ENCODE measurements around the gene POR. TPM values are rescaled to one million over a fixed set of nuclear protein-coding genes. Genes with fewer than 3 reads are reported as not detected.

The POR gene
- total and polyA plus RNA-seq, 12 donors = 37.3 to 203 (median 65.5) TPM

DNA sequence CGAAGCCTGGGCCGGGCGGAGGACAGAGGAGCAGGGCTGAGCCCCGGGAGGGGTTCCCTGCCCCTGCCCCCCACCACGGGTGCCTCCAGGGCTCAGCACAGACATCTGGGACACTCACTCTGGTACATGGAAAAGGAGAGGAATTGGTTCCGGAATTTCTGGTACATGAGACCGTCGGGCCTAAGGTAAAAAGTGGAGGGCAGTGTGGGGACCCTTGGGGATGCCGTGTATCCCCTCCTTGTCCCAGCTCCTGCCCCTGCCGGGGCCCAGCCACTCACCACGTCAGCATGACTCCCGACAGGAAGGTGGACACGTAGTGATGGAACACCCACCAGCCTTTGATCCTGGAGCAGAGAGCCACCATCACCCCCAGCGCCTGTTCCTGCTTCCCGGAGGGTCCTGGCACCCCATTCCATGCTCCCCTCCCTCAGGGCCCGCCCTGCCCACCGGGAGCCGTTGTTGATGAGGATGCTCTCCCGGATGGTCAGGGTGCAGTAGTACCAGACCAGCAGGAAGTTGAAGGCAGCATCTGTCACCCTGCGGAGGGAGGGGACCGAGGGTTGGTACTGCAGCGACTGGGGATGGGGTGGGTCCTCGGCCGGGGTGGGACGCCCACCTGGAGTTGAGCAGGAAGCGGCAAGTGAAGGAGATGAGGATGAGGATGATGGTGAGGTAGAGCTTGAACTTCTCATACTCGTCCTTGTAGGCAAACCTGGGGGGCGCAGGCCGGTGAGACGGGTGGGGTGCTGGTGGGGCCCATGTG, 73.0 kb downstream of the POR start:
- H3K36me3 ChIP-seq = peaks cover 0 to 60% (median 44%) of the 10 kb centered on the region in 9 donors
- DNase-seq = no peak
- peaks cover 8 to 48% (median 26%) of the 10 kb centered on the region in 9 donors for H3K4me1 ChIP-seq
- no peaks in the 10 kb centered on the region for H3K9me3 ChIP-seq
- intact Hi-C loops (cut with DNase I) = loop anchor here in 2 of 10 donors (5.0 kb wide), 1 partner anchor 41 kb away; no protein-coding TSS in a partner anchor
- H3K27ac ChIP-seq = peak overlapping the region in 5 of 10 donors; percentile 25 to 56 (median 44)
- WGBS, 2 donors = 87 to 90% methylated on average over 30 of the region's 30 CpGs
- no peaks in the 10 kb centered on the region for H3K27me3 ChIP-seq
- TF ChIP-seq, protein P1, sequence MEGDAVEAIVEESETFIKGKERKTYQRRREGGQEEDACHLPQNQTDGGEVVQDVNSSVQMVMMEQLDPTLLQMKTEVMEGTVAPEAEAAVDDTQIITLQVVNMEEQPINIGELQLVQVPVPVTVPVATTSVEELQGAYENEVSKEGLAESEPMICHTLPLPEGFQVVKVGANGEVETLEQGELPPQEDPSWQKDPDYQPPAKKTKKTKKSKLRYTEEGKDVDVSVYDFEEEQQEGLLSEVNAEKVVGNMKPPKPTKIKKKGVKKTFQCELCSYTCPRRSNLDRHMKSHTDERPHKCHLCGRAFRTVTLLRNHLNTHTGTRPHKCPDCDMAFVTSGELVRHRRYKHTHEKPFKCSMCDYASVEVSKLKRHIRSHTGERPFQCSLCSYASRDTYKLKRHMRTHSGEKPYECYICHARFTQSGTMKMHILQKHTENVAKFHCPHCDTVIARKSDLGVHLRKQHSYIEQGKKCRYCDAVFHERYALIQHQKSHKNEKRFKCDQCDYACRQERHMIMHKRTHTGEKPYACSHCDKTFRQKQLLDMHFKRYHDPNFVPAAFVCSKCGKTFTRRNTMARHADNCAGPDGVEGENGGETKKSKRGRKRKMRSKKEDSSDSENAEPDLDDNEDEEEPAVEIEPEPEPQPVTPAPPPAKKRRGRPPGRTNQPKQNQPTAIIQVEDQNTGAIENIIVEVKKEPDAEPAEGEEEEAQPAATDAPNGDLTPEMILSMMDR (IDR thresholded peaks at IDR 0.05) = no peak
- H3K4me3 ChIP-seq = no peak overlapping the region
- ATAC-seq = no peak

DNA sequence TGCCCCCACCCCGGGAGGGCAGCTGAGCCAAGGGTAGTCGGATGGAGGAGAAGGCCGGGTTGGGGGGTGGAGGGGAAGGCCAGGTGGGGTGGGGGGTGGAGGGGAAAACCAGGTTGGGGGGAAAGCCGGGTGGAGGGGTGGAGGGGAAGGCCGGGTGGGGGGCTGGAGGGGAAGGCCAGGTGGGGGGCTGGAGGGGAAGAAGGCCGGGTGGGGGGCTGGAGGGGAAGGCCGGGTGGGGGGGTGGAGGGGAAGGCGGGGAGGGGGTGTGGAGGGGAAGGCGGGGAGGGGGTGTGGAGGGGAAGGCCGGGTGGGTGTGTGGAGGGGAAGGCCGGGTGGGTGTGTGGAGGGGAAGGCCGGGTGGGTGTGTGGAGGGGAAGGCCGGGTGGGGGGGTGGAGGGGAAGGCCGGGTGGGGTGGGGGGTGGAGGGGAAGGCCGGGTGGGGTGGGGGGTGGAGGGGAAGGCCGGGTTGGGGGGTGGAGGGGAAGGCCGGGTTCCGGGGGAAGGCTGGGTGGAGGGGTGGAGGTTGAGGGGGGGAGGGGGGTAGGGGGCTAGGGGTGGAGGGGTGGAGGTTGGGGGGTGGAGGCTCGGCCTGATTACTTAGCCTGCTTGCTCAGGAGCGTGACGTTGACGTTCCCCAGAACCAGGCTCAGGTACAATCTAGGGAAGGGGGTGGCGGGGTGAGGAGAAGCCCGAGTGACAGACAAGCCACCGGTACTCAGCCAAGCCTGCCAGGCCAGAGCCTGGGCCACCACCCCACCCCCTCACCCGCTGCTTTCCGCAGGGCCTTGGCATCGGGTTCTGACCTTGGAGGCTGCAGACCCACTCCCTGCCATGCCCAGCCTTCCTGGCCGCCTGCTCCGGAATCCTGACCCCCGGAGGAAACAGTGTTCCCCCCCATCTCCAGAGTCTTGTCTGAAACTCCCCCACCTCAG, 73.9 kb downstream of the POR start:
- TF ChIP-seq, protein P1 (IDR thresholded peaks at IDR 0.05) = no peak
- intact Hi-C loops (cut with DNase I) = loop anchor here in 2 of 10 donors (5.0 kb wide), 1 partner anchor 42 kb away; no protein-coding TSS in a partner anchor
- Histone ChIP-seq H3K27me3 (no peaks in the 10 kb centered on the region), H3K4me1 (peaks cover 15 to 55% (median 34%) of the 10 kb centered on the region in 9 donors), H3K9me3 (no peaks in the 10 kb centered on the region), H3K36me3 (peaks cover 0 to 51% (median 38%) of the 10 kb centered on the region in 9 donors), H3K27ac (peak overlapping the region in 9 of 10 donors; percentile 68 to 99 (median 82)), H3K4me3 (peak overlapping the region in 1 of 10 donors; percentile 13)
- 42 to 54% methylated on average over 14 to 18 of the region's 31 CpGs for WGBS, 2 donors
- ATAC-seq (peak; percentile 31 to 74 (median 60)), DNase-seq (peak; percentile 80 to 82)

DNA sequence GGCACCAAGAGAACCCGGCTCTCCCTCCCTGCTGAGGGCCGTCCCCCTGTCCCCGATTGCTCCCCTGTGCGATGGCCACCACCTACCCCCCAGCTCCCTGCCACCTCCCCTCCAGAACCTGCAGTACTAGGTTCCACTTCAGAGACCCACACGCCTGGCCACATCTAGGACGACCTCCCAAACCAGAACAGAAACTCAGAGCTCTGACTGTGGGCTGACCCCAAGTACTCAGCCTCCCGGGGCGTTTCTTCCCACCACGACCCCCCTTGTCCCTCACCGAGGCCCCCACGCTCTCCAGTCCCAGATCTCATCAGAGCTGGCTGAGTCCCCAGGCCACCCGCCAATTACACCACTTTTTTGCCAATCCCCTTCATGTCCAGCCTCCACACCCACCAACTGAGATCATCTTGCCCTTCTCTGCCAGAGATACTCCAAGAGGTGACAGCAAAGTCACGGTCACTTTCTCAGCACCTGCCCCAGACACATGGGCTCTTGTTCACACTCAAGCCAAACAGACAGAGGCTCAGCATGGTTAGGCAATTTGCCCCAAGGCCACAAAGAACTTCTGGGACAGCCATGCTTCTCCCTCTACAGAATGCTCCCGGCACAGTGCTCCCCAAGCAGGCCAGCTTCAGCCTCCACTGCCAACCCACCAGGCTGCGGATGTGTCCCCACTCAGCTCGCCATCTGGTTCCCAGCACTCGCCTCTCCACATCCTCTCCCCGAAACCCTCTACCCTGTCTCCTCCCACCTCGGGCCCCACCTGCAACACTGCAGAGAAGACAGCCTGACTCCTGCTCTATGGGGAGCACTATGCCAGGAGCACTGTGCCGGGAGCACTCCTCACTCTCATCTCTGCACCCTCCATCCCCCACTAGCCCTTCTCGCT, 74.8 kb downstream of the POR start:
- 40 to 46% methylated on average over 21 of the region's 21 CpGs for WGBS, 2 donors
- TF ChIP-seq, protein P1 (IDR thresholded peaks at IDR 0.05) = no peak
- Histone ChIP-seq H3K4me1 (peaks cover 15 to 56% (median 34%) of the 10 kb centered on the region in 9 donors), H3K4me3 (peak overlapping the region in 1 of 10 donors; percentile 13), H3K27ac (peak overlapping the region; percentile 20 to 99 (median 82)), H3K27me3 (no peaks in the 10 kb centered on the region), H3K36me3 (peaks cover 0 to 42% (median 29%) of the 10 kb centered on the region in 9 donors), H3K9me3 (no peaks in the 10 kb centered on the region)
- DNase-seq = peak; percentile 69 to 80
- peak; percentile 2 to 51 (median 22) for ATAC-seq
- intact Hi-C loops (cut with DNase I) = loop anchor here in 5 of 10 donors (1.0 to 5.0 kb wide), 4 partner anchors 19 to 72 kb away; partner anchors contain the start of gene POR (in 2 of the 5)
